ENCODE data around the gene PTPN3.

Gene PTPN3

DNA sequence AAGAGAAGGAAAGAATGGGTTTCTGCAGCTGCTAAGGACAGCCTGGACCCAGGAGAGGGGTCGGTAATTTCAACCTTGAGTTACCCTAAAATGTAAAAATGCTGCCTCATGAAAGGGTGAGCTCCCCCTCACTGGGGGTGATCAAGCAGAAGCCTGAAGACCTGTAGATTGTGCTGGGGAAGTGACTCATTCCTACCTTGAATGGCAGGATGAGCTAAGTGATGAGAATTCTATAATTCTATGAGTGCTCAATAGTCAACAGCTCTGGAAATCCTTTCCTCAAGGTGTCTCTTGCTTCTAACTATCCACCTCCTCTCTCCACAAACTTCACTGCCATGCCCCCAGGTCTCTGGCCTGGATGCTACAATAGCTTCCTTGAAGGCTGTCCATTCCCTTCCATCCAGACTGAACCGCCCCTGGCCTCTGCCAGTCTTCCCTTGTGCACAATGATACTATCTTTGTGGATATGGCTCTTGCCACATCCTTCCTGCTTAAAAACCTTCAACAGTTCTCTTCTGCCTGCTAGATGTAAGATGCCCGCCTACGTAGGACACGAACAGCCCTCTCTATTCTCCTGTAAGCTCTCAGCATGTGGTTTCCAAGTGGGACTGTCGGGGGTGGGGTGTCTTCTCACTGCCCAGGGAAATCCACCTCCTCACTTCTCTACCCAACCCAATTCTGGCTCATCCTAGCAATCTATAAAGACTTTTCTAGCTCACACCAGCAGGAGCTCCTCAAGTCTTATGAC lies 50.6 kb downstream of the PTPN3 start:
- DNase-seq: no peak
- TF ChIP-seq GATA1 (IDR thresholded peaks at IDR 0.05; ENCODE audit: low read depth, low read length): no peak
- TF ChIP-seq POLR2A (IDR thresholded peaks at IDR 0.05; ENCODE audit: low read length): no peak

DNA sequence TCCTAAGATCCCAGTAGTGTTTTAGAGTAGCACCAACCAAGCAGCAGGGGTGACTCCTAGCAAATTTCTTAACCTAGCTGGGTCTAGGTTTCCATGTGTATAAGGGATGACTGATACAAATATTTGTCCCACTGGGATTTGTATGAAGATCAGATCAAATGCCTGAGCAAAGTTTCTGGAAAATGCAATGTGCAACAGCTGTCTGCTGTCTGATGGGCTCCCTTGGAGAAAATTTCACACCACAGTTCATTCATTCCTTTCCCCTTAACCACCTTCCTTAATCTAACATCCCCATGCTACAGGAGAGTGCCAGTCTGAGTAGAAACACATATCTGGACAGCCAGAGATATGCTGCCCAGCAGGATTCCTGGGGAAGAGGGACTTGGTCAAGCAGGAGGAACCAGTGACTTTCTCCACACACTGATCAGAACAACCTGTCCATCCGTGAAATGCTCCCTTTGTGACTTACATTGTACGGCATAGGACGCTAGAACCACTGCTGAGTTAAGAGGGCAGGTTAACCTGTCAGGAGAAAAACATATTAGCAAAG lies 53.3 kb downstream of the PTPN3 start:
- no peak for DNase-seq
- TF ChIP-seq POLR2A (IDR thresholded peaks at IDR 0.05; ENCODE audit: low read length) (no peak), GATA1 (IDR thresholded peaks at IDR 0.05; ENCODE audit: low read depth, low read length) (no peak)

DNA sequence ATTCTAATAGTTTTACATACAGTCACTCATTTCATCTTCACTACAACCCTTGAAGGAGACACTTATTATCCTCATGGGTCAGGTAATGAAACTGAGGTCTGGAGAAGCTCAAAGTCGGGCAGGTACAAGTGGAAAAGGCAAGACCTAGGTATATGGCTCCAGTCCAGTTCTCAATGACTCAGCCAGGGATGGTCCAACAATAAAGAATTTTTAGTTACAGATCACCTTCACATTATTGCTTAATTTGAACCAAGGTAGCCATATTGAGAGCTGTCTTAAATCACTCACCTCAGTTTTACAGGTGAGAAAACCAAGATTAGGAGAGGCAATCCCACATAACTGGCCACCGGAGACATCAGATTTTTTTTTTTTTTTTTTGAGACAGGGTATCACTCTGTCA lies 55.4 kb downstream of the PTPN3 start:
- no peak for DNase-seq
- TF ChIP-seq GATA1 (IDR thresholded peaks at IDR 0.05; ENCODE audit: low read depth, low read length) (no peak), POLR2A (IDR thresholded peaks at IDR 0.05; ENCODE audit: low read length) (no peak)

DNA sequence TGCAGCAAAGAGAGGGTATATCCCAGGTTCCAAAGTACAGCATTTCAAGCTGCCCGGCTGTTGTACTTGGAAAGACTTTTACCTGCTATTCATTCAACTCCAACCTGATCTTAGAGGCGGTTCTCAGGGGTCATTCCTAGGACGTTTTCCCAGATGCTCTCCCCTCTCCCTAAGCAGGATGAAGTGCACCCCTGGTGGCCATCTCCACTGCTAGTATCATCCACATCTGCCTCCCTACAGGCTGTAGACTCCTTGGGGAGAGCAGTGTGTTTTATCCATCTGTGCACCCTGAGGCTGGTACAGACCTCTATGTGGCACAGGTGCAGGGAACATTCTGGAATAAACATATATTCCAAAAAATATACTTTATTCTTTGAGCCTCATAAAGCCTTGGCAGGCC lies 56.8 kb downstream of the PTPN3 start:
- DNase-seq: no peak
- TF ChIP-seq POLR2A (IDR thresholded peaks at IDR 0.05; ENCODE audit: low read length) (no peak), GATA1 (IDR thresholded peaks at IDR 0.05; ENCODE audit: low read depth, low read length) (no peak)

DNA sequence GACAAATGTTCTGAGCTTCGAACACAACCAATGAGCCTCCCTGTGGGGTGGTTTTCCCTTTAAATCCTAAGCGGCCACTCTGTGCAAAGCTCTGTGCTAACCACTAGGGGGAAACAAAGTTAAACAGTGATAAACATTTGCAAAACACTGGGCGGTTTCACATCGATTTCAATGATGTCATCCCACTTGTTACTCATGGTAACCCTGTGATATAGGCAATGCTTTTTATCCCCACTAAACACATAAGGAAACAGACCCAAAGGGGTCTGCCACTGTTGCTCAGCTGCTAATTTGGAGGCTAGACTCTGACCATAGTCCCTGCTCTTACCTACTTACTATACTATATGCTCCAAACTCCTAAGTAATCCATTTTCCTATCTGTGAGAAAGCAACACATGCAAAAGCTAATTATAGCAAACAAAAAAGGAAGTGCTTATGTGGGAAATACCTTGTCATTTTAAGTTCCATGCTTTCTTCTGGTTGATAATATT lies 57.3 kb downstream of the PTPN3 start:
- TF ChIP-seq POLR2A (IDR thresholded peaks at IDR 0.05; ENCODE audit: low read length): no peak
- no peak for TF ChIP-seq GATA1 (IDR thresholded peaks at IDR 0.05; ENCODE audit: low read depth, low read length)
- peak; percentile 73 to 85 for DNase-seq

DNA sequence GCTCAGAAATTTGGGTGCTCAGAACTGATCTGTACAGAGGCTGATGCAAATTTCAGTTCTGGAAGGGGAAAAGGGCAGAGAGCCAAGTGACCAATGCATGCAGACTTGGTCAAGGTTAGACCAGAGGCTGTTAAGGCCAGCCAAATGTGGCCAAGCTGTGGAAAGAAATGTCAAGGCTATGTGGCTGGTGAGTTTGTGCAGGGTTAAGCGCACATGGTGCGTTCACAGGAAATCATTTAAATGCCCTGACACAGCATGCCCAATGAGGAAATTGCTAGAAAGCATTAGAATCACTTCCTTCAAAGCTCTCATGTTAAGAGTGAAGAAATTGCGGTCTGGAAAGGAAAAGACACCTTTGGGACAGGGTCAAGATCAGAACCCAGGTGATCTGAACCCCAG lies 58.0 kb downstream of the PTPN3 start:
- no peak for TF ChIP-seq GATA1 (IDR thresholded peaks at IDR 0.05; ENCODE audit: low read depth, low read length)
- no peak for TF ChIP-seq POLR2A (IDR thresholded peaks at IDR 0.05; ENCODE audit: low read length)
- DNase-seq: no peak

DNA sequence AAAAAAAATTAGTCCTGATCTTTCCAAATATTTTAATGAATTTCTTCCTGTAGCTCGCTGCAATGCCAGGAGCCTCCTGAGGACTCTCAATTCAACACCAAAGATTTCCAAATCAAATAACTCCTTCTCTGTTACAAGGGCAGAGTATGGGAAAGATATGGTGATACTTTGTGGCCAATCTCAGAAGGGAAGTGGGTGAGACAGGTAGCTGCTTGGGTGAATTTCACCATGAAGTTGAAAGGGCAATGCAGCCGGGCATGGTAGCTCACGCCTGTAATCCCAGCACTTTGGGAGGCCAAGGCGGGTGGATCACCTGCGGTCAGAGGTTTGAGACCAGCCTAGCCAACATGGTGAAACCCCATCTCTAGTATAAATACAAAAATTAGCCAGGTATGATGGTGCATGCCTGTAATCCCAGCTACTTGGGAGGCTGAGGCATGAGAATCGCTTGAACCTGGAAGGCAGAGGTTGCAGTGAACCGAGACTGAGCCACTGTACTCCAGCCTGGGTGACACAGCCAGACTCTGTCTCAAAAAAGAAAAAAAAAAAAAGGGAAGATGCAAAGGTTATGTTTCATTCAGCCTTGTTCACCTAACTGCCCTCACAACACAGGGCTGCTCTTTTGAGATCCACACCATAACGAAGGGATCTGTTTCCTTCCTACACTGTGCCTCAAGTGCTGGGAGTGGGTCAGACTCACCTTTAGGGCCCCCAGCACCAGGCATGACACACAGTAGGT lies 58.6 kb downstream of the PTPN3 start:
- TF ChIP-seq GATA1 (IDR thresholded peaks at IDR 0.05; ENCODE audit: low read depth, low read length): no peak
- no peak for TF ChIP-seq POLR2A (IDR thresholded peaks at IDR 0.05; ENCODE audit: low read length)
- DNase-seq: no peak

DNA sequence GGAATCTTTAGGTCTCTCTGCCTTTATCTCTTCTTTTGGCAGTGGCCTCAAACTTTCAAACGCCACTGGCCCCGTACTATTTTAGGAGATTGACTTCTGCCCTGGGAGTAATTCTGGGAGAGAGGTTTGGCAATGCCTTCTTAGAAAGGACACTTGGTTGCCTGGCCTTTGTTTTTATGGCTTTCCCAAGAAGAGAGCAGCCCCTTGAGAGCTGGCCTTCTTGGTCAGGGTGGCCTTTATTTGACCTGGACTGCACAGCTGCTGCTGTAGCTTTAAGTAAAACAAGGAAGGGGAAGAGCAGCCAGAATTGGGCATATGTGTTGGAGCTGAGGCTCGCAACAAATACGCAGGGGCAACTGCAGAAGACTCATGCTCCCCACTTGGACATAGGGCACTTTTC lies 60.8 kb downstream of the PTPN3 start:
- no peak for DNase-seq
- TF ChIP-seq POLR2A (IDR thresholded peaks at IDR 0.05; ENCODE audit: low read length): no peak
- no peak for TF ChIP-seq GATA1 (IDR thresholded peaks at IDR 0.05; ENCODE audit: low read depth, low read length)

DNA sequence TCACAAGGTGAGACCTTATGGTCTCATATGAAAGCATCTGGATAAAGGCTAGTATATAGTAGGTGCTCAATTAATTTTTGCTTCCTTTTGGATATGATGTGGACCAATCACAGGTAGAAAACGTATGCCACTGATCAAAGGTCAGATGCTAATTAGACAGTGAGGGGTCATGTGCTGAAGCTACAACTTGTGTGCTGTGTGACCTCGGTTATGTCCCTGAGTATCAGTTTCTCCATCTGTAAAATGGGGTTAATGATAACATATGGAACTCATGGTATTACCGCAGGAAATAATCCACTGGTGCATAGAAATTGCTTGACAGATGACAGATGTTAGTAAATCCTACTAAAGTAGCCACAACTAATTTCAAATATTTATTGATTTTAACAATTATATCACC lies 62.0 kb downstream of the PTPN3 start:
- TF ChIP-seq GATA1 (IDR thresholded peaks at IDR 0.05; ENCODE audit: low read depth, low read length): no peak
- no peak for TF ChIP-seq POLR2A (IDR thresholded peaks at IDR 0.05; ENCODE audit: low read length)
- DNase-seq: no peak

DNA sequence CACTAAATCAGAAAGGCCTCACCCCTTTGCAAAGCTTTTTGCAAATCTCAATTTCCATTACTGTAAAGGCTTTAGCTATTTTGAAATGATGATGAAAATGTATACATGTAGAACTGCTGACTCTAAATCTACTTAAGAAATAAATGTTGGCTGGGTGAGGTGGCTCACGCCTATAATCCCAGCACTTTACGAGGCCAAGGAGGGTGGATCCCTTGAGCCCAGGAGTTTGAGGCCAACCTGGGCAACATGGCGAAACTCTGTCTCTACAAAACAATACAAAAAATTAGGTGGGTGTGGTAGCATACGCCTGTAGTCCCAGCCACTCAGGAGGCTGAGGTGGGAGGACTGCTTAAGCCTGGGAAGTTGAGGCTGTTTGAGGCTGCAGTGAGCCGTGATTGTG lies 64.6 kb downstream of the PTPN3 start:
- no peak for DNase-seq
- TF ChIP-seq POLR2A (IDR thresholded peaks at IDR 0.05; ENCODE audit: low read length) (no peak), GATA1 (IDR thresholded peaks at IDR 0.05; ENCODE audit: low read depth, low read length) (no peak)

DNA sequence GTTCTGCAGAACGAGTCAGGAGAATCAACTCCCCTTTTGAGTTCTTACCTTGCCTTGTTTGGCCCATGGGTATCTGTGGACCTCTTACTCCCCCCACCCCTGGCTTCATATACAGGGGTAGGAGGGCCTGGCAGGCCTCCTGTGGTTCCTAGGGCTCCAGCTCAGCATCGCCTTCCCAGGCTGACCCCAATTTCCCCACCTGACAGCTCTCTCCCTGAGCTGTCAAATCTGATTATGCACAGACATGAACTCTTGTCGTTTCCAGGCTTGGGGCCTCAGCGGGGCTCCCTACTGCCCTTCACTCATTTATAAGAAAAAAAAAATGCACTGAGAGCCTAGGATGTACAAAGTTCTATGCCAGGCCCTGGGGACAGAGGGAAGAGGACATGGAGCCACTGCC lies 67.9 kb downstream of the PTPN3 start:
- TF ChIP-seq POLR2A (IDR thresholded peaks at IDR 0.05; ENCODE audit: low read length): no peak
- DNase-seq: no peak

DNA sequence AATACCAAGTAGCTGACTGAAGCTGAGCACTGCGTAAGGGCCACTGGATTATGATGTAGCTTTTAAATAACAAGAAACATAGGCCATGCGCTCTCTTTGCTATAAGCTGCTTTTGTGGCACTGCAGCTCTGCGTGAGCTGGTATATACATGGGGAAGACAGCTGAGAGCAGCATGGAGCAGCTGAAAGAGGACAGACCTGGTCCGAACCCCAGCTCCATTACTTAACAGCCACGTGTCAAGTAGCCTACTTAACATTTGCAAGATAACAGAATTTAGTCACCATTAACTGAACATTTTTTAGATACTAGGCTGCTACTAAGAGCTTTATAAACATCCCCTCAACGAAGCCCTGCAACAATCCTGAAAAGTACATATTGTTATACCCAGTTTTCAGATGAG lies 69.3 kb downstream of the PTPN3 start:
- no peak for DNase-seq
- TF ChIP-seq POLR2A (IDR thresholded peaks at IDR 0.05; ENCODE audit: low read length) (no peak), GATA1 (IDR thresholded peaks at IDR 0.05; ENCODE audit: low read depth, low read length) (no peak)

DNA sequence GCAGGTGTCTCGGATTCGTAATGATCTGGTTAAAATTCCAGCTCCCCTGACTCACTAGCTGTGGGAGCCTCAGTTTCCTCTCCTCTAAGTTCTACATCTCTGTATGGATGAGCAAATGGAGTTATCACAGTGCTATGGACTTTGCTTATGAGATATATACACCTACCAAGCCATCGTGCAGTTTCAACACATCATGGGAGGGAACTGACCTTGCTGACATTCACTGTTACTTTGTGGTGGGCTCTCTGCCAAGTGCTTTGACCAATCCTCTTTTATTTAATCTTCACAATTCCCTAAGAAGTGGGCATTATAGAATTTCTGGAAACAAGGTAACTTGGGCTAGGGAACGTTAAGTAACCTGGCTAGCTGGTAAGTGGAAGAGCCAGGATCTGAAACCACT lies 70.2 kb downstream of the PTPN3 start:
- TF ChIP-seq POLR2A (IDR thresholded peaks at IDR 0.05; ENCODE audit: low read length) (no peak), GATA1 (IDR thresholded peaks at IDR 0.05; ENCODE audit: low read depth, low read length) (no peak)
- no peak for DNase-seq

DNA sequence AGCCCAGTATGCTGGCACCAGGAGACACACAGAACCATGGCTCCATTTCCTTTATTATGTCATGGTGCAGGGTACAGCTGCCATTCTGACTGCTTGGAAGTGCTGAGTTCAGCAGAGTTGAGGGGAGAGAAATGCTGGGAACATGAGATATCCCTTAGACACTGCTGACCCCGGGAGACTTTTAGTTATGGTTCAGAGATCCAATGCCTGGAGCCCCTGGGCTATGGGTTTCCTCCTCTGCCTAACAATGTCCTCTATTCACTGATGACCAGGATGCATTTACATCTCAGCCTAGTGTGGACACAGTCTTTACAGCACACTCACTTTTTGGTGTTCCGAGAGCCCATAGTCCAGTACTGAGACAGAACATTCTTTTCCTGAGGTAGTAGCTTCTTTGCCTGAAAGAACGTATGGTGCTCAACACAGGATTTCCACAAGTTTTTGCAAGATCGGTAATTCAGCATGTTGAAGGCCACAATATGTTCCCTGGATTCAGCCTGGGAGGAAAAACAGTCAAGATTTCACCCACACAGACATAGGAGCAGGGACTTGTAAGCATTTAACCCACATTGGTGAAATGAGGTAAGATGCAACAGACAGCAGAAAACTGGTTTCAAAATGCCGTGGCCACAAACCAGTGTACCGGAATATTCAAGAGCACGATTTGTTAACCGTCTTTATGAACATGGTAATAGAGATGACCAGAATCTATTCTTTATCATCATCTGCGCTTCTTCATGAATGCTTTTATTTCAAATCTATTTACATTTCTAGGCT lies 71.3 kb downstream of the PTPN3 start:
- TF ChIP-seq POLR2A (IDR thresholded peaks at IDR 0.05; ENCODE audit: low read length) (no peak), GATA1 (IDR thresholded peaks at IDR 0.05; ENCODE audit: low read depth, low read length) (no peak)
- DNase-seq: no peak

Measured in erythroblast (primary cell).